Measurements from ENCODE around the gene CD63. TPM values are rescaled to one million over a fixed set of nuclear protein-coding genes. Genes with fewer than 3 reads are reported as not detected.
A peak's percentile ranks its signal among the peaks of the same experiment; 100 is the strongest.

CD63 gene
- total RNA-seq, 4 donors from 2014 or later: 683 to 1,145 (median 1,122) TPM

GRCh38 chr12:55715833-55716581, 12.8 kb downstream of the CD63 start, which contains the start of gene BLOC1S1:
TSS of gene BLOC1S1 (plus strand) at chr12:55716046. CDS start at chr12:55716052, 6 bp downstream.
- TF ChIP-seq CTCF (IDR thresholded peaks at IDR 0.05) (peak in 2 of 6 experiments; percentile 2 to 21), POLR2A (IDR thresholded peaks at IDR 0.05) (peak in 1 of 2 donors; percentile 56)
- Histone ChIP-seq H3K9me3 (no peaks in the 10 kb centered on the region), H3K36me3 (no peaks in the 10 kb centered on the region), H3K27ac (peak within 1 kb of the TSS; percentile 70 to 88 (median 87)), H3K4me1 (peaks cover 23 to 35% of the 10 kb centered on the region in 2 donors), H3K27me3 (no peaks in the 10 kb centered on the region), H3K4me3 (replicated peaks in 1 of 3) (peak within 1 kb of the TSS; percentile 19 to 69 (median 21))
- 0 to 1% methylated on average over 12 to 39 of the region's 42 CpGs for WGBS, 2 donors
- intact Hi-C loops (cut with DNase I): no loop called here
- DNase-seq: peak; percentile 96 to 97

GRCh38 chr12:55715169-55715764, 13.5 kb downstream of the CD63 start:
- Histone ChIP-seq H3K27ac (peak overlapping the region; percentile 70 to 88 (median 87)), H3K27me3 (no peaks in the 10 kb centered on the region), H3K36me3 (no peaks in the 10 kb centered on the region), H3K4me1 (peaks cover 23 to 35% of the 10 kb centered on the region in 2 donors), H3K4me3 (replicated peaks in 1 of 3) (peak overlapping the region in 2 of 3 donors; percentile 21 to 69), H3K9me3 (no peaks in the 10 kb centered on the region)
- 55 to 56% methylated on average over 7 of the region's 7 CpGs for WGBS, 2 donors
- intact Hi-C loops (cut with DNase I): no loop called here
- TF ChIP-seq CTCF (IDR thresholded peaks at IDR 0.05): no peak
- no peak for TF ChIP-seq POLR2A (IDR thresholded peaks at IDR 0.05)
- DNase-seq: no peak

- H3K4me1 ChIP-seq: peaks cover 23 to 27% of the 10 kb centered on the region in 2 donors
- H3K36me3 ChIP-seq: no peaks in the 10 kb centered on the region
- H3K4me3 ChIP-seq (replicated peaks in 1 of 3): no peak overlapping the region
- H3K27ac ChIP-seq: no peak overlapping the region
- no peaks in the 10 kb centered on the region for H3K27me3 ChIP-seq
- TF ChIP-seq CTCF (IDR thresholded peaks at IDR 0.05) (no peak), POLR2A (IDR thresholded peaks at IDR 0.05) (no peak)
- WGBS, 2 donors: 86% methylated on average over 2 of the region's 2 CpGs
- no peaks in the 10 kb centered on the region for H3K9me3 ChIP-seq
- no peak for DNase-seq
- intact Hi-C loops (cut with DNase I): no loop called here
Measured at GRCh38 chr12:55713721-55714120, 15.1 kb downstream of the CD63 start.

GRCh38 chr12:55712700-55713415, 16.0 kb downstream of the CD63 start:
- H3K4me3 ChIP-seq (replicated peaks in 1 of 3): no peak overlapping the region
- no peak for TF ChIP-seq CTCF (IDR thresholded peaks at IDR 0.05)
- TF ChIP-seq POLR2A (IDR thresholded peaks at IDR 0.05): no peak
- no peaks in the 10 kb centered on the region for H3K27me3 ChIP-seq
- no peak for DNase-seq
- peaks cover 25 to 28% of the 10 kb centered on the region in 2 donors for H3K4me1 ChIP-seq
- 38 to 64% methylated on average over 1 of the region's 1 CpG for WGBS, 2 donors
- no peaks in the 10 kb centered on the region for H3K36me3 ChIP-seq
- H3K27ac ChIP-seq: no peak overlapping the region
- intact Hi-C loops (cut with DNase I): no loop called here
- no peaks in the 10 kb centered on the region for H3K9me3 ChIP-seq

All from thyroid gland (tissue), 4 donors.